Measurements from ENCODE around the gene ERAS. TPM values are rescaled to one million over a fixed set of nuclear protein-coding genes. Genes with fewer than 3 reads are reported as not detected.

The ERAS gene
- total RNA-seq, 1 experiment from 2014 or later = not detected

GRCh38 chrX:48789366-48790220 lies 36.7 kb upstream of the ERAS start:
- Histone ChIP-seq H3K4me1 (replicated peaks) (peaks cover 4% of the 10 kb centered on the region), H3K9me3 (replicated peaks) (no peaks in the 10 kb centered on the region), H3K36me3 (no peaks in the 10 kb centered on the region), H3K27me3 (replicated peaks) (no peaks in the 10 kb centered on the region), H3K4me3 (no peak overlapping the region), H3K27ac (no peak overlapping the region)
- no peak for DNase-seq (ENCODE audit: low read depth in 1 of 2, low spot score in 2 of 2)

GRCh38 chrX:48790477-48790876 lies 35.8 kb upstream of the ERAS start:
- Histone ChIP-seq H3K4me3 (no peak overlapping the region), H3K27me3 (replicated peaks) (no peaks in the 10 kb centered on the region), H3K9me3 (replicated peaks) (no peaks in the 10 kb centered on the region), H3K27ac (no peak overlapping the region), H3K36me3 (no peaks in the 10 kb centered on the region), H3K4me1 (replicated peaks) (peaks cover 13% of the 10 kb centered on the region)
- no peak for DNase-seq (ENCODE audit: low read depth in 1 of 2, low spot score in 2 of 2)

GRCh38 chrX:48791063-48791820 lies 35.1 kb upstream of the ERAS start:
- no peaks in the 10 kb centered on the region for H3K27me3 ChIP-seq (replicated peaks)
- no peak overlapping the region for H3K4me3 ChIP-seq
- DNase-seq (ENCODE audit: low read depth in 1 of 2, low spot score in 2 of 2) = no peak
- H3K36me3 ChIP-seq = no peaks in the 10 kb centered on the region
- H3K4me1 ChIP-seq (replicated peaks) = peaks cover 19% of the 10 kb centered on the region
- H3K9me3 ChIP-seq (replicated peaks) = no peaks in the 10 kb centered on the region
- no peak overlapping the region for H3K27ac ChIP-seq

- no peak for DNase-seq (ENCODE audit: low read depth in 1 of 2, low spot score in 2 of 2)
- Histone ChIP-seq H3K4me3 (no peak overlapping the region), H3K27ac (no peak overlapping the region), H3K27me3 (replicated peaks) (no peaks in the 10 kb centered on the region), H3K9me3 (replicated peaks) (no peaks in the 10 kb centered on the region), H3K4me1 (replicated peaks) (peaks cover 19% of the 10 kb centered on the region), H3K36me3 (no peaks in the 10 kb centered on the region)
Measured at GRCh38 chrX:48792219-48792618, 34.1 kb upstream of the ERAS start.

- Histone ChIP-seq H3K4me1 (replicated peaks) (peaks cover 19% of the 10 kb centered on the region), H3K36me3 (no peaks in the 10 kb centered on the region), H3K4me3 (no peak overlapping the region), H3K9me3 (replicated peaks) (no peaks in the 10 kb centered on the region), H3K27me3 (replicated peaks) (no peaks in the 10 kb centered on the region), H3K27ac (no peak overlapping the region)
- DNase-seq (ENCODE audit: low read depth in 1 of 2, low spot score in 2 of 2) = no peak
Measured at GRCh38 chrX:48793935-48794334, 32.4 kb upstream of the ERAS start.

- Histone ChIP-seq H3K27ac (no peak overlapping the region), H3K4me1 (replicated peaks) (peaks cover 19% of the 10 kb centered on the region), H3K27me3 (replicated peaks) (no peaks in the 10 kb centered on the region), H3K9me3 (replicated peaks) (no peaks in the 10 kb centered on the region), H3K36me3 (no peaks in the 10 kb centered on the region), H3K4me3 (no peak overlapping the region)
- DNase-seq (ENCODE audit: low read depth in 1 of 2, low spot score in 2 of 2) = no peak
Measured at GRCh38 chrX:48794340-48794910, 31.9 kb upstream of the ERAS start.

GRCh38 chrX:48794911-48795515 lies 31.3 kb upstream of the ERAS start:
- Histone ChIP-seq H3K4me1 (replicated peaks) (peaks cover 19% of the 10 kb centered on the region), H3K36me3 (no peaks in the 10 kb centered on the region), H3K4me3 (no peak overlapping the region), H3K27me3 (replicated peaks) (no peaks in the 10 kb centered on the region), H3K9me3 (replicated peaks) (no peaks in the 10 kb centered on the region), H3K27ac (peak overlapping the region; percentile 47)
- peak; percentile 66 to 79 for DNase-seq (ENCODE audit: low read depth in 1 of 2, low spot score in 2 of 2)

- no peak for DNase-seq (ENCODE audit: low read depth in 1 of 2, low spot score in 2 of 2)
- H3K27ac ChIP-seq = no peak overlapping the region
- no peaks in the 10 kb centered on the region for H3K27me3 ChIP-seq (replicated peaks)
- H3K4me1 ChIP-seq (replicated peaks) = peaks cover 23% of the 10 kb centered on the region
- H3K36me3 ChIP-seq = no peaks in the 10 kb centered on the region
- H3K9me3 ChIP-seq (replicated peaks) = no peaks in the 10 kb centered on the region
- H3K4me3 ChIP-seq = no peak overlapping the region
Measured at GRCh38 chrX:48798318-48798717, 28.0 kb upstream of the ERAS start.

GRCh38 chrX:48800574-48801279 lies 25.6 kb upstream of the ERAS start:
- DNase-seq (ENCODE audit: low read depth in 1 of 2, low spot score in 2 of 2) = no peak
- Histone ChIP-seq H3K36me3 (0 out of 2 replicates have a peak, but pooled peaks cover 4% of the 10 kb centered on the region), H3K4me1 (replicated peaks) (peaks cover 8% of the 10 kb centered on the region), H3K27ac (peak overlapping the region; percentile 97), H3K9me3 (replicated peaks) (no peaks in the 10 kb centered on the region), H3K4me3 (peak overlapping the region; percentile 69), H3K27me3 (replicated peaks) (no peaks in the 10 kb centered on the region)

- peak within 1 kb of the TSS; percentile 97 for H3K27ac ChIP-seq
- peaks cover 4% of the 10 kb centered on the region; the same call in 1 of the 2 replicates for H3K4me1 ChIP-seq (replicated peaks)
- H3K9me3 ChIP-seq (replicated peaks) = no peaks in the 10 kb centered on the region
- H3K4me3 ChIP-seq = peak within 1 kb of the TSS; percentile 69
- 0 out of 2 replicates have a peak, but pooled peaks cover 4% of the 10 kb centered on the region for H3K36me3 ChIP-seq
- DNase-seq (ENCODE audit: low read depth in 1 of 2, low spot score in 2 of 2) = peak; percentile 97 to 98
- no peaks in the 10 kb centered on the region for H3K27me3 ChIP-seq (replicated peaks)
Measured at GRCh38 chrX:48801280-48802088, 24.8 kb upstream of the ERAS start, which contains the start of gene HDAC6. Gene HDAC6, plus strand, starts transcription at chrX:48802067. Its CDS starts 626 bp downstream, at chrX:48802693.

GRCh38 chrX:48802089-48802904 lies 24.0 kb upstream of the ERAS start:
- Histone ChIP-seq H3K27me3 (replicated peaks) (no peaks in the 10 kb centered on the region), H3K4me3 (peak overlapping the region; percentile 69), H3K27ac (peak overlapping the region; percentile 94), H3K36me3 (0 out of 2 replicates have a peak, but pooled peaks cover 4% of the 10 kb centered on the region), H3K9me3 (replicated peaks) (no peaks in the 10 kb centered on the region), H3K4me1 (replicated peaks) (peaks cover 4% of the 10 kb centered on the region; the same call in 1 of the 2 replicates)
- peak; percentile 83 to 84 for DNase-seq (ENCODE audit: low read depth in 1 of 2, low spot score in 2 of 2)

- Histone ChIP-seq H3K9me3 (replicated peaks) (no peaks in the 10 kb centered on the region), H3K36me3 (0 out of 2 replicates have a peak, but pooled peaks cover 4% of the 10 kb centered on the region), H3K4me3 (peak overlapping the region; percentile 69), H3K27ac (peak overlapping the region; percentile 94; the same call in 1 of the 2 replicates), H3K4me1 (replicated peaks) (peaks cover 4% of the 10 kb centered on the region; the same call in 1 of the 2 replicates), H3K27me3 (replicated peaks) (no peaks in the 10 kb centered on the region)
- DNase-seq (ENCODE audit: low read depth in 1 of 2, low spot score in 2 of 2) = no peak
Measured at GRCh38 chrX:48802905-48803200, 23.5 kb upstream of the ERAS start.

All from SJSA1 (cell line).